Measurements from ENCODE around the gene FOXL3. TPM values are rescaled to one million over a fixed set of nuclear protein-coding genes. Genes with fewer than 3 reads are reported as not detected.
"Not testable (repeated sequence)": the region's sequence is repeated elsewhere in the genome, so short reads cannot be mapped to it uniquely, and the experiment has no call there.

Gene FOXL3
- total RNA-seq, 3 donors from 2014 or later (not counting 1 experiment from before 2014, with no cell fraction given): not detected

GRCh38 chr7:263483-264351 lies 26.3 kb upstream of the FOXL3 start:
- peak; percentile 19 to 44 for DNase-seq
- H3K4me3 ChIP-seq (ENCODE audit: low read length); intact Hi-C loops (cut with micrococcal nuclease); H3K36me3 Mint-ChIP-seq; H3K9me3 Mint-ChIP-seq; H3K4me3 Mint-ChIP-seq; H3K9me3 ChIP-seq (ENCODE audit: control insufficient read depth, insufficient read depth, low read length); H3K36me3 ChIP-seq (ENCODE audit: control insufficient read depth, insufficient read depth, low read length); H3K4me1 ChIP-seq (ENCODE audit: control insufficient read depth, insufficient read depth, low read length); H3K27ac ChIP-seq (ENCODE audit: low read length); H3K27me3 Mint-ChIP-seq (ENCODE audit: low read depth in 2 of 2); H3K27me3 ChIP-seq (ENCODE audit: control insufficient read depth, insufficient read depth, low read length): not testable (repeated sequence)
- WGBS (ENCODE audit: insufficient coverage): 37% methylated on average over 35 of the region's 37 CpGs
- Mint-ChIP-seq H3K27ac (peak overlapping the region in 1 of 2 donors; percentile 81), H3K4me1 (peaks cover 0 to 22% of the 10 kb centered on the region in 2 donors)
- peak in 1 of 3 donors; percentile 26 for ATAC-seq
- peak; percentile 55 for TF ChIP-seq CTCF (IDR thresholded peaks at IDR 0.05)

DNA sequence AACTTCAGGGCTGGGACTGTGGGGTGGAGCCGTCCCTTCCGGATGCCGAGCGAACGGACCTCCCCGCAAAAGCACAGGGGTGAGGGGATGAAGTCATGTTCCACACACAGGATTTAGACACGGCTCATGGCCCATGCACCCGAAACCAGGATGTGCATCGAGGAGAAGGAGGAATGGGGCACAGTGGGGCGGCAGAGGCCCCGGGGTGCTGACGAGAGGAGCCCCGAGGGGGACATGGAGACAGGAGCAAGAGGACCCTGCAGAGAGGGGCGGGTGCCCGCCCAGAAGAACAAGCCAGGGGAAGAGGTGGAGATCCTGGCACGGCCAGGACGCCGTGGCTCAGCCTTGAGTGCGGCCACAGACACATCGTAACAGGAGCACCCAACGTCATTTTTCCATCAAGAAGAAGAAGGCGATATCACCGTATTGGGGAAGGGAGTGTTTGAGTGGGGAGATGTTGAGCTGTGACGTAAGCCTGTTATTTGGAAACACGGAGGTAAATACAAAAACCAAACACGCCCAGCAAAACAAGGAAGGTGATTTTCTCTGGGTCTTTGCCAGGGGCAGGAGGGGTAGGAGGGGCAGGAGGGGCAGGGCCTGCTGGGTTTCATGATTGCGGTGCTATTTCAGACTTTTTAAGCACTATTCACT lies 25.3 kb upstream of the FOXL3 start:
- Mint-ChIP-seq H3K27ac (peak overlapping the region in 1 of 2 donors; percentile 24), H3K9me3 (peaks cover 0 to 6% of the 10 kb centered on the region in 2 donors), H3K4me1 (peaks cover 0 to 22% of the 10 kb centered on the region in 2 donors), H3K4me3 (no peak overlapping the region), H3K36me3 (no peaks in the 10 kb centered on the region), H3K27me3 (ENCODE audit: low read depth in 2 of 2) (no peaks in the 10 kb centered on the region)
- Histone ChIP-seq H3K9me3 (ENCODE audit: control insufficient read depth, insufficient read depth, low read length) (peaks cover 9% of the 10 kb centered on the region), H3K36me3 (ENCODE audit: control insufficient read depth, insufficient read depth, low read length) (no peaks in the 10 kb centered on the region), H3K27me3 (ENCODE audit: control insufficient read depth, insufficient read depth, low read length) (no peaks in the 10 kb centered on the region), H3K4me3 (ENCODE audit: low read length) (no peak overlapping the region), H3K27ac (ENCODE audit: low read length) (no peak overlapping the region), H3K4me1 (ENCODE audit: control insufficient read depth, insufficient read depth, low read length) (no peaks in the 10 kb centered on the region)
- DNase-seq (peak in 1 of 2 donors; percentile 33), ATAC-seq (no peak)
- intact Hi-C loops (cut with micrococcal nuclease): no loop called here
- no peak for TF ChIP-seq CTCF (IDR thresholded peaks at IDR 0.05)
- WGBS (ENCODE audit: insufficient coverage): 93% methylated on average over 27 of the region's 27 CpGs

DNA sequence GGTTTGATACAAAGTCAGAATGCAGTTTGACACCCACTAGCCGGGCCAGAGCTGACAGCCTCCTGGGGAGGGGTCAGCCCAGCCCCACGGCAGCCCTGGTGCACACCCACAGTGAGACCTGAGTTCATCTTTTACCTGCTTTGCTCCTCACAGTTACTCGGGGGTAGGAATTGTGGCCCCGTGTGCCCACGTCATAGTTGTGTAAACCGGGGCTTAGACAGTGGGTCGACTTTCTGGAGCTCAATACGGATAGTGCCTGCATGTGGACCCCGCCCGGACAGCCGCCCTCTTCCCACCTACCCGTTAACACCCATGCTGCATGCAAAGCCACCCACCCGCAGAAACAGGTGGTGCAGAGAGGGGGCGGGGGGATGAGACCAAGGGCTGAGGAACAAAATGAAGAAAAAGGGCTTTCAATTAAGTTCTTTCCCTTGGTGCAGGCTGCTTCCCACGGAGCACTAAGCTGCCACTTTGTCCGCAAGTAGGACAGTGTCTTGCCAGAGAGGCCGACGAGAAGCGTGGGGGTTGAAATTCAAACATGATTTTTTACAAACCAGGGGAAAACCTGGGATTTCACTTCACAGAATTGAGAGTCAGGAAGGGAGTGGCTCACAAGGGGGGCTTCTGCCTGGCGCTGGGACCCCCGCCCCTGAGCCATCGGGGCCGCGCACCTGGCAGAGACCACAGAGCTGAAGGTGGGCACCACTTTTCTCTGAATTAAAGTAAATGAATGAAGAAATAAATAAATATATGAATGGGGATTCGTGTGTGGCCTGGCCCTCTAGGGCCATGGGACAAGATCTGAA lies 24.6 kb upstream of the FOXL3 start:
- Mint-ChIP-seq H3K4me3 (no peak overlapping the region), H3K27ac (no peak overlapping the region), H3K4me1 (peaks cover 0 to 22% of the 10 kb centered on the region in 2 donors), H3K9me3 (peaks cover 0 to 6% of the 10 kb centered on the region in 2 donors), H3K36me3 (no peaks in the 10 kb centered on the region), H3K27me3 (ENCODE audit: low read depth in 2 of 2) (no peaks in the 10 kb centered on the region)
- peaks cover 9% of the 10 kb centered on the region for H3K9me3 ChIP-seq (ENCODE audit: control insufficient read depth, insufficient read depth, low read length)
- H3K27me3 ChIP-seq (ENCODE audit: control insufficient read depth, insufficient read depth, low read length): no peaks in the 10 kb centered on the region
- TF ChIP-seq CTCF (IDR thresholded peaks at IDR 0.05): no peak
- intact Hi-C loops (cut with micrococcal nuclease): no loop called here
- no peak overlapping the region for H3K27ac ChIP-seq (ENCODE audit: low read length)
- DNase-seq (no peak), ATAC-seq (no peak)
- WGBS (ENCODE audit: insufficient coverage): 92% methylated on average over 24 of the region's 25 CpGs
- H3K4me3 ChIP-seq (ENCODE audit: low read length): no peak overlapping the region
- no peaks in the 10 kb centered on the region for H3K36me3 ChIP-seq (ENCODE audit: control insufficient read depth, insufficient read depth, low read length)
- H3K4me1 ChIP-seq (ENCODE audit: control insufficient read depth, insufficient read depth, low read length): no peaks in the 10 kb centered on the region
